ENCODE data around the gene PPP2R5A. TPM values are rescaled to one million over a fixed set of nuclear protein-coding genes. Genes with fewer than 3 reads are reported as not detected.

Gene PPP2R5A
- 10 to 100 TPM; 48.6 to 86.8 (median 57.3) TPM for total RNA-seq
- 10 to 100 TPM; 44.2 to 85.7 TPM for polyA plus RNA-seq
- long read RNA-seq, donor 1, transcript PPP2R5A-201 (13 exons, 3,128 nt): major isoform, 30 of 44 reads
- long read RNA-seq, donor 1, partial matches to known transcripts: 3 of 44 reads
- long read RNA-seq, donor 1, other reads (novel, unspliced or antisense): 11 of 44 reads
- long read RNA-seq, donor 2, transcript PPP2R5A-201 (13 exons, 3,128 nt): major isoform, 33 of 39 reads
- long read RNA-seq, donor 2, partial matches to known transcripts: 1 of 39 reads
- long read RNA-seq, donor 2, other reads (novel, unspliced or antisense): 5 of 39 reads
- long read RNA-seq, donor 3, transcript PPP2R5A-201 (13 exons, 3,128 nt): major isoform, 5 of 13 reads
- long read RNA-seq, donor 3, partial matches to known transcripts: 3 of 13 reads
- long read RNA-seq, donor 3, other reads (novel, unspliced or antisense): 5 of 13 reads

- Histone ChIP-seq H3K4me1 (peaks cover 0 to 46% (median 32%) of the 10 kb centered on the region in 9 donors), H3K4me3 (peak within 1 kb of the TSS; percentile 75 to 95 (median 91)), H3K36me3 (no peaks in the 10 kb centered on the region), H3K27me3 (no peaks in the 10 kb centered on the region), H3K27ac (peak within 1 kb of the TSS; percentile 96 to 99 (median 98)), H3K9me3 (no peaks in the 10 kb centered on the region)
- WGBS, 2 donors: 1% methylated on average over 83 to 92 of the region's 92 CpGs
- DNase-seq (peak; percentile 99), ATAC-seq (peak; percentile 95 to 98 (median 98))
- peak in 7 of 9 donors; percentile 6 to 52 (median 33) for TF ChIP-seq CTCF (IDR thresholded peaks at IDR 0.05)
- intact Hi-C loops (cut with DNase I): loop anchor here in 9 of 10 donors (2.0 to 10.0 kb wide), 12 partner anchors 42 to 213 kb away; no protein-coding TSS in a partner anchor
These were observed at the start of gene PPP2R5A for GRCh38 chr1:212284744-212285684. TSS of gene PPP2R5A (plus strand) at chr1:212285410. CDS start at chr1:212286111, 701 bp downstream.

- 80 to 87% methylated on average over 5 of the region's 5 CpGs for WGBS, 2 donors
- intact Hi-C loops (cut with DNase I): loop anchor here in 7 of 10 donors (2.0 to 10.0 kb wide), 5 partner anchors 36 to 161 kb away; partner anchors contain the start of gene PPP2R5A (in 5 of the 7)
- Histone ChIP-seq H3K4me3 (no peak overlapping the region), H3K9me3 (no peaks in the 10 kb centered on the region), H3K27ac (peak overlapping the region in 7 of 10 donors; percentile 20 to 90 (median 72)), H3K36me3 (no peaks in the 10 kb centered on the region), H3K27me3 (no peaks in the 10 kb centered on the region), H3K4me1 (peaks cover 4 to 55% (median 39%) of the 10 kb centered on the region in 9 donors)
- no peak for ATAC-seq
- TF ChIP-seq CTCF (IDR thresholded peaks at IDR 0.05): no peak
- DNase-seq: no peak
These were observed 49.4 kb upstream of the PPP2R5A start for GRCh38 chr1:212235857-212236256.

- Histone ChIP-seq H3K9me3 (no peaks in the 10 kb centered on the region), H3K27ac (peak overlapping the region in 5 of 10 donors; percentile 53 to 90 (median 75)), H3K4me3 (no peak overlapping the region), H3K36me3 (no peaks in the 10 kb centered on the region), H3K27me3 (no peaks in the 10 kb centered on the region), H3K4me1 (peaks cover 4 to 61% (median 47%) of the 10 kb centered on the region in 9 donors)
- TF ChIP-seq CTCF (IDR thresholded peaks at IDR 0.05): no peak
- 77 to 89% methylated on average over 3 of the region's 3 CpGs for WGBS, 2 donors
- ATAC-seq: no peak
- intact Hi-C loops (cut with DNase I): loop anchor here in 5 of 10 donors (5.0 to 10.0 kb wide), 3 partner anchors 36 to 51 kb away; partner anchors contain the start of gene PPP2R5A (in 4 of the 5)
- DNase-seq: no peak
These were observed 48.5 kb upstream of the PPP2R5A start for GRCh38 chr1:212236664-212237220.

Data from heart right ventricle (tissue), 16 donors.